HepG2 (cell line): ENCODE data around the gene FXR2. TPM values are rescaled to one million over a fixed set of nuclear protein-coding genes. Genes with fewer than 3 reads are reported as not detected.

ENCODE experiments used
- ATAD3A ChIP-seq: sonication (generic); formaldehyde crosslinking; IDR thresholded peaks from 2 replicates; pipeline ENCODE4 v1.4.0; 2020; ENCODE audit warnings: missing genetic modification reagents
- BRD4 ChIP-seq: sonication (generic); formaldehyde crosslinking; IDR thresholded peaks from 2 replicates; pipeline ENCODE4 v1.4.0; 2020; ENCODE audit warnings: missing genetic modification reagents
- CENPT ChIP-seq: sonication (generic); formaldehyde crosslinking; IDR thresholded peaks from 2 replicates; pipeline ENCODE4 v1.8.0; 2022; ENCODE audit warnings: low read depth, mild to moderate bottlenecking, moderate library complexity, missing genetic modification reagents
- CHCHD3 ChIP-seq: sonication (generic); formaldehyde crosslinking; IDR thresholded peaks from 2 replicates; pipeline ENCODE4 v1.8.0; 2022; ENCODE audit warnings: mild to moderate bottlenecking, missing genetic modification reagents, moderate library complexity
- FIP1L1 ChIP-seq: fragments of 200-400 bp; formaldehyde crosslinking; IDR thresholded peaks from 2 replicates; pipeline ENCODE4 v1.6.1; 2018; ENCODE audit warnings: low read depth, mild to moderate bottlenecking, low read length, moderate library complexity, borderline replicate concordance; ENCODE audit not compliant: insufficient read depth
- FOXK2 ChIP-seq: fragments of 450-650 bp; IDR thresholded peaks from 2 replicates; pipeline ENCODE4 v1.6.1; 2016
- KDM6A ChIP-seq: IDR thresholded peaks from 2 replicates; pipeline ENCODE4 v1.6.1; 2016; ENCODE audit warnings: low read depth
- MTF1 ChIP-seq: sonication (generic); formaldehyde crosslinking; IDR thresholded peaks from 2 replicates; pipeline ENCODE4 v1.5.0; 2020; ENCODE audit warnings: missing genetic modification reagents
- NFE2L1 ChIP-seq: sonication (generic); formaldehyde crosslinking; IDR thresholded peaks from 2 replicates; pipeline ENCODE4 v1.4.0; 2020; ENCODE audit warnings: missing genetic modification reagents, mild to moderate bottlenecking, borderline replicate concordance
- NR2F2 ChIP-seq: IDR thresholded peaks from 2 replicates; pipeline ENCODE4 v1.6.1; 2012; ENCODE audit warnings: low read depth, inconsistent platforms, borderline replicate concordance
- PCBP2 ChIP-seq: fragments of 200-400 bp; formaldehyde crosslinking; optimal IDR thresholded peaks from 2 replicates; pipeline ENCODE3; 2018; ENCODE audit warnings: low read length, low read depth; ENCODE audit not compliant: poor library complexity, severe bottlenecking
- SAP130 ChIP-seq: IDR thresholded peaks from 2 replicates; pipeline ENCODE4 v1.6.1; 2016; ENCODE audit warnings: low read depth
- SKI ChIP-seq: fragments of 450-650 bp; IDR thresholded peaks from one replicate; pipeline ENCODE4 v1.6.1; 2018; ENCODE audit warnings: mild to moderate bottlenecking; ENCODE audit not compliant: partially characterized antibody
- SNAPC2 ChIP-seq: sonication (generic); formaldehyde crosslinking; IDR thresholded peaks from 2 replicates; pipeline ENCODE4 v1.8.1; 2022; ENCODE audit warnings: mild to moderate bottlenecking, missing genetic modification reagents
- XRCC5 ChIP-seq: fragments of 200-400 bp; formaldehyde crosslinking; optimal IDR thresholded peaks from 2 replicates; pipeline ENCODE3; 2017; ENCODE audit warnings: mild to moderate bottlenecking, low read length
- ZMYM3 ChIP-seq: sonication (generic); formaldehyde crosslinking; IDR thresholded peaks from 2 replicates; pipeline ENCODE4 v1.5.1; 2020; ENCODE audit warnings: mild to moderate bottlenecking, missing genetic modification reagents
- ZNF720 ChIP-seq: sonication (generic); formaldehyde crosslinking; IDR thresholded peaks from 2 replicates; pipeline ENCODE4 v1.4.0; 2020; ENCODE audit warnings: missing genetic modification reagents
- polyA plus RNA-seq, 8 experiments: library from polyadenylated mRNA; depleted of rRNA in 3 of 8; stranded (reverse) in 7 of 8; unstranded in 1 of 8; fragments of >200 nt; fragmentation: Illumina TruSeq in 4 of 8; extraction: Trizol in 4 of 8; gene quantifications; 2 replicates each; pipeline versions ENCODE4 v1.2.1 to v1.2.3, GENCODE V29; 2011 to 2016; ENCODE audit warnings: low read depth in 4 of 8, missing spikeins in 1 of 8, mixed read lengths in 1 of 8; ENCODE audit not compliant: insufficient read depth in 1 of 8
- total RNA-seq, 5 experiments: library from RNA; depleted of rRNA; stranded (reverse); fragments of >200 nt; fragmentation: Illumina TruSeq; extraction: Trizol; gene quantifications; 2 replicates each; pipeline ENCODE4 v1.2.3, GENCODE V29; 2016; ENCODE audit warnings: low read depth in 1 of 5
- TF ChIP-seq, protein P1 (sequence below): sonication (generic); formaldehyde crosslinking; IDR thresholded peaks from 2 replicates; pipeline ENCODE4 v1.4.0; 2020; ENCODE audit warnings: mild to moderate bottlenecking, missing genetic modification reagents
- TF ChIP-seq, protein P2 (sequence below): sonication (generic); formaldehyde crosslinking; IDR thresholded peaks from 2 replicates; pipeline ENCODE4 v1.5.0; 2020; ENCODE audit warnings: missing genetic modification reagents
- TF ChIP-seq, protein P3 (sequence below): IDR thresholded peaks from 2 replicates; pipeline ENCODE4 v1.6.1; 2018; ENCODE audit warnings: missing genetic modification reagents
- TF ChIP-seq, protein P4 (sequence below): sonication (generic); formaldehyde crosslinking; IDR thresholded peaks from 2 replicates; pipeline ENCODE4 v1.4.0; 2020; ENCODE audit warnings: missing genetic modification reagents
- TF ChIP-seq, protein P5 (sequence below): sonication (generic); formaldehyde crosslinking; IDR thresholded peaks from 2 replicates; pipeline ENCODE4 v1.8.0; 2022; ENCODE audit warnings: missing genetic modification reagents, mild to moderate bottlenecking, moderate library complexity, borderline replicate concordance

FXR2 gene
- total and polyA plus RNA-seq, 2 of the 13 experiments (the other 11 are each of a cell fraction or from before 2014, with no cell fraction given) = 20.9 to 24.4 TPM

DNA sequence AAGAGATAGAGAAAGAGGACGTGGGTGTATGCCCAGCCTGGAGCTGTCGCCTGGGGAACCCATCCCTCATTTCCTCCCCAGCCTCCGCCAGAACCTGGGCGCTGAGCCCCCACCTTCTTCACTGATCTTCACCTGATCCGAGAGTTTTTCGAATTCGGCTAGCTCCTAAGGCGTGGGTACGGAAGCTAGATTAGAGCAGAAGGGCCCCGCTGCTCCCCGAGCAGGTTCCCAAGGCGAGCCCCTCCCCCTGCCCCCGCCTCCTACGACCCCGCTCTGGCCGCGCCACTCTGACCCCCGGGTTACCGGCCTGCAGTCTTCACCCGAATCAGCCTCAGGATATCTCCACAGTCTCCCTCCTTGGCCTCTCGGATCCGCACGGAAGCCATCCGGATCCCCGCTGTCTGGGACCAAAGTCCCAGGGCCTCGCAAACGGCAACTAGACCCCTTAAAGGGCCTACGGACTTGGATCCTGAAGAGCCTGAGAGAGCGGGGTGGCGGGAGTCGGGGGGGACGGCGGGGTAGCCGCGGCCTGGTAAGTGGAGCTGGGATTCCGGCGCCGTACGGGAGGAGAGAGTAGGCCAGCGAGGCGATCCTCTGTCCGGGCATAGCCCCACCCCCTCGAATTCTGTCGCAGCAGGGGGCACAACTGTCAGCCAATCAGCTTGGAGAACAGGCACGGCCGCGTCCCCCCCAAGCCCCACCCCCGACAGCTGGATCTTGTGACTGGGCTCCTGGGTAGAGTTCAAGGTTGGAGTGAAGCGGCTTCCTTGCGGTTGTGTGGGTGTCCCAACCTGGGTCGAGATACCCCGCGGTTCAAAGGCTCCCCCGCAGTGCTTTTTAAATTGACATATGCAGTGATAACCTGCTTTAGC lies 12.8 kb upstream of the FXR2 start, which contains the start of gene SAT2 (continued):
- TF ChIP-seq, protein P1, sequence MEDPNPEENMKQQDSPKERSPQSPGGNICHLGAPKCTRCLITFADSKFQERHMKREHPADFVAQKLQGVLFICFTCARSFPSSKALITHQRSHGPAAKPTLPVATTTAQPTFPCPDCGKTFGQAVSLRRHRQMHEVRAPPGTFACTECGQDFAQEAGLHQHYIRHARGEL = no peak
- TF ChIP-seq XRCC5 (peak; percentile 48), ATAD3A (no peak), CENPT (CRISPR knock-in tag) (no peak), KDM6A (CRISPR knock-in tag) (no peak), FIP1L1 (no peak), SNAPC2 (CRISPR knock-in tag) (no peak), ZNF720 (no peak), SAP130 (peak; percentile 92), MTF1 (CRISPR knock-in tag) (no peak), BRD4 (no peak; the same call in 1 of the 2 replicates), NR2F2 (peak; percentile 57; the same call in 1 of the 2 replicates), NFE2L1 (no peak), CHCHD3 (CRISPR knock-in tag) (no peak), FOXK2 (no peak), SKI (peak; percentile 74), PCBP2 (no peak), ZMYM3 (CRISPR knock-in tag) (0 out of 2 replicates have a peak, but pooled peaks have one; percentile 34)
- TF ChIP-seq, protein P2, sequence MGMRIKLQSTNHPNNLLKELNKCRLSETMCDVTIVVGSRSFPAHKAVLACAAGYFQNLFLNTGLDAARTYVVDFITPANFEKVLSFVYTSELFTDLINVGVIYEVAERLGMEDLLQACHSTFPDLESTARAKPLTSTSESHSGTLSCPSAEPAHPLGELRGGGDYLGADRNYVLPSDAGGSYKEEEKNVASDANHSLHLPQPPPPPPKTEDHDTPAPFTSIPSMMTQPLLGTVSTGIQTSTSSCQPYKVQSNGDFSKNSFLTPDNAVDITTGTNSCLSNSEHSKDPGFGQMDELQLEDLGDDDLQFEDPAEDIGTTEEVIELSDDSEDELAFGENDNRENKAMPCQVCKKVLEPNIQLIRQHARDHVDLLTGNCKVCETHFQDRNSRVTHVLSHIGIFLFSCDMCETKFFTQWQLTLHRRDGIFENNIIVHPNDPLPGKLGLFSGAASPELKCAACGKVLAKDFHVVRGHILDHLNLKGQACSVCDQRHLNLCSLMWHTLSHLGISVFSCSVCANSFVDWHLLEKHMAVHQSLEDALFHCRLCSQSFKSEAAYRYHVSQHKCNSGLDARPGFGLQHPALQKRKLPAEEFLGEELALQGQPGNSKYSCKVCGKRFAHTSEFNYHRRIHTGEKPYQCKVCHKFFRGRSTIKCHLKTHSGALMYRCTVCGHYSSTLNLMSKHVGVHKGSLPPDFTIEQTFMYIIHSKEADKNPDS = no peak
- TF ChIP-seq, protein P3, sequence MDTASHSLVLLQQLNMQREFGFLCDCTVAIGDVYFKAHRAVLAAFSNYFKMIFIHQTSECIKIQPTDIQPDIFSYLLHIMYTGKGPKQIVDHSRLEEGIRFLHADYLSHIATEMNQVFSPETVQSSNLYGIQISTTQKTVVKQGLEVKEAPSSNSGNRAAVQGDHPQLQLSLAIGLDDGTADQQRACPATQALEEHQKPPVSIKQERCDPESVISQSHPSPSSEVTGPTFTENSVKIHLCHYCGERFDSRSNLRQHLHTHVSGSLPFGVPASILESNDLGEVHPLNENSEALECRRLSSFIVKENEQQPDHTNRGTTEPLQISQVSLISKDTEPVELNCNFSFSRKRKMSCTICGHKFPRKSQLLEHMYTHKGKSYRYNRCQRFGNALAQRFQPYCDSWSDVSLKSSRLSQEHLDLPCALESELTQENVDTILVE (CRISPR knock-in tag) = no peak; the same call in 1 of the 2 replicates
- TF ChIP-seq, protein P4, sequence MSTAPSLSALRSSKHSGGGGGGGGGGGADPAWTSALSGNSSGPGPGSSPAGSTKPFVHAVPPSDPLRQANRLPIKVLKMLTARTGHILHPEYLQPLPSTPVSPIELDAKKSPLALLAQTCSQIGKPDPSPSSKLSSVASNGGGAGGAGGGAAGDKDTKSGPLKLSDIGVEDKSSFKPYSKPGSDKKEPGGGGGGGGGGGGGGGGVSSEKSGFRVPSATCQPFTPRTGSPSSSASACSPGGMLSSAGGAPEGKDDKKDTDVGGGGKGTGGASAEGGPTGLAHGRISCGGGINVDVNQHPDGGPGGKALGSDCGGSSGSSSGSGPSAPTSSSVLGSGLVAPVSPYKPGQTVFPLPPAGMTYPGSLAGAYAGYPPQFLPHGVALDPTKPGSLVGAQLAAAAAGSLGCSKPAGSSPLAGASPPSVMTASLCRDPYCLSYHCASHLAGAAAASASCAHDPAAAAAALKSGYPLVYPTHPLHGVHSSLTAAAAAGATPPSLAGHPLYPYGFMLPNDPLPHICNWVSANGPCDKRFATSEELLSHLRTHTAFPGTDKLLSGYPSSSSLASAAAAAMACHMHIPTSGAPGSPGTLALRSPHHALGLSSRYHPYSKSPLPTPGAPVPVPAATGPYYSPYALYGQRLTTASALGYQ = peak; percentile 30; the same call in 1 of the 2 replicates
- TF ChIP-seq, protein P5, sequence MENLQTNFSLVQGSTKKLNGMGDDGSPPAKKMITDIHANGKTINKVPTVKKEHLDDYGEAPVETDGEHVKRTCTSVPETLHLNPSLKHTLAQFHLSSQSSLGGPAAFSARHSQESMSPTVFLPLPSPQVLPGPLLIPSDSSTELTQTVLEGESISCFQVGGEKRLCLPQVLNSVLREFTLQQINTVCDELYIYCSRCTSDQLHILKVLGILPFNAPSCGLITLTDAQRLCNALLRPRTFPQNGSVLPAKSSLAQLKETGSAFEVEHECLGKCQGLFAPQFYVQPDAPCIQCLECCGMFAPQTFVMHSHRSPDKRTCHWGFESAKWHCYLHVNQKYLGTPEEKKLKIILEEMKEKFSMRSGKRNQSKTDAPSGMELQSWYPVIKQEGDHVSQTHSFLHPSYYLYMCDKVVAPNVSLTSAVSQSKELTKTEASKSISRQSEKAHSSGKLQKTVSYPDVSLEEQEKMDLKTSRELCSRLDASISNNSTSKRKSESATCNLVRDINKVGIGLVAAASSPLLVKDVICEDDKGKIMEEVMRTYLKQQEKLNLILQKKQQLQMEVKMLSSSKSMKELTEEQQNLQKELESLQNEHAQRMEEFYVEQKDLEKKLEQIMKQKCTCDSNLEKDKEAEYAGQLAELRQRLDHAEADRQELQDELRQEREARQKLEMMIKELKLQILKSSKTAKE (CRISPR knock-in tag) = peak; percentile 35; the same call in 1 of the 2 replicates
